Muscle of leg (tissue), 11 donors: ENCODE results near the gene ITPK1. TPM values are rescaled to one million over a fixed set of nuclear protein-coding genes. Genes with fewer than 3 reads are reported as not detected.
"Not testable (repeated sequence)": the region's sequence is repeated elsewhere in the genome, so short reads cannot be mapped to it uniquely, and the experiment has no call there.

Experiments used
- DNase-seq: peaks from one replicate; pipeline ENCODE4 v3.0.0; 2013
- H3K27ac ChIP-seq: one replicate; pipeline ENCODE4 v1.5.1; 2013; ENCODE audit warnings: mild to moderate bottlenecking, low read length, control low read depth
- H3K27me3 ChIP-seq: one replicate; pipeline ENCODE4 v1.6.1; 2013; ENCODE audit warnings: low read length; ENCODE audit not compliant: control insufficient read depth, insufficient read depth
- H3K36me3 ChIP-seq: one replicate; pipeline ENCODE4 v1.6.1; 2013; ENCODE audit warnings: low read length; ENCODE audit not compliant: control insufficient read depth, insufficient read depth
- H3K4me1 ChIP-seq: one replicate; pipeline ENCODE4 v1.6.1; 2013; ENCODE audit warnings: low read length; ENCODE audit not compliant: control insufficient read depth, insufficient read depth
- H3K4me3 ChIP-seq: one replicate; pipeline ENCODE4 v1.5.1; 2013; ENCODE audit warnings: low read length, control low read depth
- H3K9me3 ChIP-seq: replicated peaks from 2 replicates; pipeline ENCODE4 v1.6.1; 2013; ENCODE audit warnings: low read depth, low read length; ENCODE audit not compliant: control insufficient read depth
- WGBS: methylation state at CpG from one replicate; pipeline ENCODE4 v1.1.5; 2013; ENCODE audit warnings: missing lambda C conversion rate; ENCODE audit not compliant: insufficient coverage; 5-methylcytosine and 5-hydroxymethylcytosine counted together
- polyA plus RNA-seq, 8 donors: library from polyadenylated mRNA; unstranded; fragments of 120-200 nt; gene quantifications; one replicate each; pipeline versions ENCODE4 v1.2.1 to v1.2.3, GENCODE V29; 2013; ENCODE audit warnings: inconsistent platforms in 1 of 8, low replicate concordance in 1 of 8; ENCODE audit not compliant: insufficient read length in 8 of 8, insufficient read depth in 1 of 8
- total RNA-seq: library from RNA; stranded (reverse); fragments of 120-200 nt; gene quantifications from one replicate; pipeline ENCODE4 v1.2.4, GENCODE V29; 2013

ITPK1 gene
- total and polyA plus RNA-seq, 9 donors = 10.0 to 25.7 (median 17.5) TPM

- WGBS = 90% methylated on average over 8 of the region's 10 CpGs
- not testable (repeated sequence) for H3K4me3 ChIP-seq, DNase-seq, H3K27me3 ChIP-seq, H3K4me1 ChIP-seq, H3K36me3 ChIP-seq, H3K9me3 ChIP-seq, H3K27ac ChIP-seq
Observed at GRCh38 chr14:93105856-93106255, 9.9 kb downstream of the ITPK1 start.

GRCh38 chr14:93105362-93105761 lies 10.4 kb downstream of the ITPK1 start:
- no peak overlapping the region for H3K4me3 ChIP-seq
- no peaks in the 10 kb centered on the region for H3K27me3 ChIP-seq
- WGBS = no CpG with 5 or more reads among the region's 7 CpGs
- no peak for DNase-seq
- no peak overlapping the region for H3K27ac ChIP-seq
- H3K36me3 ChIP-seq = peaks cover 5% of the 10 kb centered on the region
- peaks cover 2% of the 10 kb centered on the region for H3K4me1 ChIP-seq
- H3K9me3 ChIP-seq = no peaks in the 10 kb centered on the region

- H3K4me1 ChIP-seq = peaks cover 2% of the 10 kb centered on the region
- H3K4me3 ChIP-seq = no peak overlapping the region
- no peaks in the 10 kb centered on the region for H3K9me3 ChIP-seq
- H3K27me3 ChIP-seq = no peaks in the 10 kb centered on the region
- no peak for DNase-seq
- 44% methylated on average over 2 of the region's 6 CpGs for WGBS
- peaks cover 5% of the 10 kb centered on the region for H3K36me3 ChIP-seq
- no peak overlapping the region for H3K27ac ChIP-seq
Observed at GRCh38 chr14:93104961-93105360, 10.8 kb downstream of the ITPK1 start.

- Histone ChIP-seq H3K9me3 (no peaks in the 10 kb centered on the region), H3K4me1 (peaks cover 12% of the 10 kb centered on the region), H3K36me3 (no peaks in the 10 kb centered on the region), H3K4me3 (no peak overlapping the region), H3K27me3 (no peaks in the 10 kb centered on the region), H3K27ac (no peak overlapping the region)
- 95% methylated on average over 6 of the region's 9 CpGs for WGBS
- DNase-seq = no peak
Observed at GRCh38 chr14:93103392-93104080, 12.2 kb downstream of the ITPK1 start.

- Histone ChIP-seq H3K4me1 (peaks cover 11% of the 10 kb centered on the region), H3K27ac (no peak overlapping the region)
Observed at GRCh38 chr14:93102141-93102540, 13.6 kb downstream of the ITPK1 start.

GRCh38 chr14:93101181-93101580 lies 14.5 kb downstream of the ITPK1 start:
- H3K27me3 ChIP-seq = no peaks in the 10 kb centered on the region
- no peak overlapping the region for H3K4me3 ChIP-seq
- DNase-seq = no peak
- H3K9me3 ChIP-seq = no peaks in the 10 kb centered on the region
- WGBS = 73% methylated on average over 5 of the region's 6 CpGs
- H3K27ac ChIP-seq = no peak overlapping the region
- H3K36me3 ChIP-seq = no peaks in the 10 kb centered on the region
- H3K4me1 ChIP-seq = peaks cover 18% of the 10 kb centered on the region

More at GRCh38 chr14:93102141-93102540, 13.6 kb downstream of the ITPK1 start:
- DNase-seq = no peak
- Histone ChIP-seq H3K36me3 (no peaks in the 10 kb centered on the region), H3K4me3 (no peak overlapping the region), H3K27me3 (no peaks in the 10 kb centered on the region), H3K9me3 (no peaks in the 10 kb centered on the region)
- WGBS = 79% methylated on average over 7 of the region's 10 CpGs

GRCh38 chr14:93100570-93100969 lies 15.2 kb downstream of the ITPK1 start:
- DNase-seq = no peak
- WGBS = 88% methylated on average over 2 of the region's 7 CpGs
- H3K27ac ChIP-seq = no peak overlapping the region
- no peak overlapping the region for H3K4me3 ChIP-seq
- H3K36me3 ChIP-seq = no peaks in the 10 kb centered on the region
- peaks cover 18% of the 10 kb centered on the region for H3K4me1 ChIP-seq
- H3K9me3 ChIP-seq = no peaks in the 10 kb centered on the region
- H3K27me3 ChIP-seq = no peaks in the 10 kb centered on the region

GRCh38 chr14:93100100-93100499 lies 15.6 kb downstream of the ITPK1 start:
- H3K4me3 ChIP-seq = no peak overlapping the region

GRCh38 chr14:93099643-93100042 lies 16.1 kb downstream of the ITPK1 start:
- no peaks in the 10 kb centered on the region for H3K9me3 ChIP-seq
- no peak for DNase-seq
- WGBS = 50% methylated on average over 4 of the region's 9 CpGs
- H3K36me3 ChIP-seq = no peaks in the 10 kb centered on the region
- no peak overlapping the region for H3K27ac ChIP-seq
- no peak overlapping the region for H3K4me3 ChIP-seq
- peaks cover 18% of the 10 kb centered on the region for H3K4me1 ChIP-seq
- no peaks in the 10 kb centered on the region for H3K27me3 ChIP-seq

More at GRCh38 chr14:93100100-93100499, 15.6 kb downstream of the ITPK1 start:
- WGBS = 80% methylated on average over 1 of the region's 3 CpGs
- Histone ChIP-seq H3K27ac (no peak overlapping the region), H3K27me3 (no peaks in the 10 kb centered on the region), H3K9me3 (no peaks in the 10 kb centered on the region), H3K36me3 (no peaks in the 10 kb centered on the region), H3K4me1 (peaks cover 18% of the 10 kb centered on the region)
- DNase-seq = no peak

- H3K27ac ChIP-seq = no peak overlapping the region
- 40% methylated on average over 6 of the region's 7 CpGs for WGBS
- no peak overlapping the region for H3K4me3 ChIP-seq
Observed at GRCh38 chr14:93099196-93099595, 16.5 kb downstream of the ITPK1 start.

More at GRCh38 chr14:93099196-93099595, 16.5 kb downstream of the ITPK1 start:
- Histone ChIP-seq H3K4me1 (peaks cover 21% of the 10 kb centered on the region), H3K9me3 (no peaks in the 10 kb centered on the region), H3K27me3 (no peaks in the 10 kb centered on the region), H3K36me3 (no peaks in the 10 kb centered on the region)
- no peak for DNase-seq
